ENCODE measurements around the gene DENND4B. TPM values are rescaled to one million over a fixed set of nuclear protein-coding genes. Genes with fewer than 3 reads are reported as not detected.

The DENND4B gene
- total and polyA plus RNA-seq, 2 of the 4 experiments (the other 2 are of a cell fraction): 1.8 to 25.2 TPM

GRCh38 chr1:153963850-153964331, 17.4 kb upstream of the DENND4B start:
- Histone ChIP-seq H2AK5ac (ENCODE audit: low read depth, low read length) (peak overlapping the region; percentile 93), H4K20me1 (ENCODE audit: insufficient read depth, low read length) (peaks cover 3% of the 10 kb centered on the region), H3K4me2 (ENCODE audit: low read depth, low read length) (peak overlapping the region; percentile 86), H3K56ac (ENCODE audit: extremely low read depth, insufficient read depth, low read length) (peak overlapping the region; percentile 87), H3K79me1 (ENCODE audit: low read depth in 1 of 2, low read length in 2 of 2) (peaks cover 14 to 67% of the 10 kb centered on the region in 2 experiments; a peak in 3 of 4 replicates), H2BK120ac (ENCODE audit: low read depth, low read length) (peak overlapping the region; percentile 68), H4K8ac (ENCODE audit: low read depth in 2 of 2, low read length in 2 of 2) (peak overlapping the region; percentile 61 to 87), H2AFZ (replicated peaks; ENCODE audit: low read length, poor library complexity) (peak overlapping the region; percentile 98), H3K9me3 (ENCODE audit: control insufficient read depth, insufficient read depth, low read length) (no peaks in the 10 kb centered on the region), H3K4ac (ENCODE audit: low read depth, low read length) (peak overlapping the region; percentile 97), H3K14ac (replicated peaks; ENCODE audit: low read depth, low read length) (peak overlapping the region; percentile 94), H3K18ac (ENCODE audit: low read depth, low read length) (peak overlapping the region; percentile 14), H2AK9ac (replicated peaks; ENCODE audit: low read depth, low read length, poor library complexity) (peak overlapping the region; percentile 98), H3K27me3 (ENCODE audit: control insufficient read depth, insufficient read depth, low read length) (no peaks in the 10 kb centered on the region), H3K4me3 (ENCODE audit: insufficient read depth, low read depth, low read length) (peak overlapping the region; percentile 76), H3K9ac (ENCODE audit: low read depth, low read length) (peak overlapping the region; percentile 62), H3K9me1 (ENCODE audit: insufficient read depth, low read length) (peaks cover 17% of the 10 kb centered on the region; the same call in 1 of the 2 replicates), H4K5ac (ENCODE audit: low read depth, low read length) (peak overlapping the region; percentile 54), H3K27ac (ENCODE audit: insufficient read depth, low read length) (peak overlapping the region; percentile 36), H3K23ac (ENCODE audit: low read depth, low read length) (peak overlapping the region; percentile 98), H2BK20ac (ENCODE audit: low read depth, low read length) (peak overlapping the region; percentile 58; the same call in 1 of the 2 replicates), H4K91ac (ENCODE audit: insufficient read depth, low read depth, low read length) (peak overlapping the region; percentile 86), H3K36me3 (ENCODE audit: control insufficient read depth, insufficient read depth, low read length) (peaks cover 13% of the 10 kb centered on the region; the same call in 1 of the 2 replicates), H3K4me1 (ENCODE audit: control insufficient read depth, insufficient read depth, low read length) (peaks cover 7% of the 10 kb centered on the region), H2BK15ac (ENCODE audit: low read depth, low read length) (peak overlapping the region; percentile 42; the same call in 1 of the 3 replicates), H2BK5ac (ENCODE audit: low read depth, low read length, poor library complexity, severe bottlenecking) (peak overlapping the region; percentile 69)
- no peak for ATAC-seq (ENCODE audit: low read depth)
- TSS peak; percentile 37 for BruUV-seq (replicated peaks)
- dilution Hi-C loops (cut with HindIII; ENCODE audit: low sequenced_read_pairs, unreplicated experiment) (no loop called here), in situ Hi-C loops (cut with MboI; ENCODE audit: low sequenced_read_pairs) (loop anchor here (25.0 kb wide), 1 partner anchor 427 kb away; the partner anchor contains the start of genes S100A3, S100A4, S100A5 and S100A6), intact Hi-C loops (cut with micrococcal nuclease) (loop anchor here (2.0 kb wide), 1 partner anchor 23 kb away; the partner anchor contains the start of gene RAB13)
- no peak for DNase-seq
- 1% methylated on average over 14 of the region's 22 CpGs; no CpG with 5 or more reads in 1 of the 2 experiments for WGBS, 2 experiments (ENCODE audit: extremely low coverage in 2 of 2, insufficient read length in 1 of 2)
- ChIA-PET CTCF (interaction anchor here (1.4 to 2.1 kb wide), 2 partner anchors 12 to 18 kb away, joined by 3 to 10 read pairs; partner anchors contain the start of gene DENND4B), POLR2A (ENCODE audit: unreplicated experiment) (interaction anchor here (1.1 kb wide), 1 partner anchor 14 kb away, joined by 3 read pairs; the partner anchor contains the start of gene JTB)
- TF ChIP-seq RAD21 (IDR thresholded peaks at IDR 0.05; ENCODE audit: low read length): no peak
- no peak for TF ChIP-seq CTCF (conservative IDR thresholded peaks at IDR 0.05; ENCODE audit: low read depth, low read length)
- no peak for TF ChIP-seq RCOR1 (IDR thresholded peaks at IDR 0.05; ENCODE audit: insufficient replicate concordance, low read length)
- no peak for TF ChIP-seq SMC3 (IDR thresholded peaks at IDR 0.05; ENCODE audit: low read depth, low read length)
- no peak for TF ChIP-seq NFE2L2 (IDR thresholded peaks at IDR 0.05; ENCODE audit: low read depth, low read length)
- TF ChIP-seq POLR2A (IDR thresholded peaks at IDR 0.05; ENCODE audit: low read depth, low read length): no peak; the same call in 1 of the 2 replicates
- TF ChIP-seq MAZ (IDR thresholded peaks at IDR 0.05; ENCODE audit: borderline replicate concordance, low read depth, low read length): no peak
- no peak for TF ChIP-seq ELK1 (IDR thresholded peaks at IDR 0.05; ENCODE audit: borderline replicate concordance, low read depth, low read length)
- no peak for TF ChIP-seq CHD1 (IDR thresholded peaks at IDR 0.05; ENCODE audit: low read depth, low read length)
- no peak for TF ChIP-seq USF2 (IDR thresholded peaks at IDR 0.05; ENCODE audit: low read depth, low read length)
- TF ChIP-seq MAFK (IDR thresholded peaks at IDR 0.05; ENCODE audit: low read depth, low read length): no peak
- no peak for TF ChIP-seq RFX5 (IDR thresholded peaks at IDR 0.05; ENCODE audit: low read depth, low read length)
- no peak for TF ChIP-seq FOS (IDR thresholded peaks at IDR 0.05; ENCODE audit: low read depth, low read length)
- no peak for TF ChIP-seq BHLHE40 (IDR thresholded peaks at IDR 0.05; ENCODE audit: low read depth, low read length)
- TF ChIP-seq MXI1 (IDR thresholded peaks at IDR 0.05; ENCODE audit: borderline replicate concordance, low read depth, low read length): no peak
